Fibroblast of lung (primary cell): ENCODE results near the gene BYSL. TPM values are rescaled to one million over a fixed set of nuclear protein-coding genes. Genes with fewer than 3 reads are reported as not detected.

ENCODE experiments used
- DNase-seq, 2 donors: peaks; one replicate each; pipeline versions ENCODE4 v3.0.0 to v3.0.0-alpha.2; 2010; ENCODE audit warnings: low read depth in 2 of 2
- H2AFZ ChIP-seq: 2 replicates; pipeline ENCODE4 v1.5.1; 2012; ENCODE audit warnings: low read length, control low read depth, inconsistent platforms
- H3K27ac ChIP-seq: 2 replicates; pipeline ENCODE4 v1.5.1; 2011; ENCODE audit warnings: low read length, control low read depth; ENCODE audit not compliant: insufficient read depth
- H3K27me3 ChIP-seq: 2 replicates; pipeline ENCODE4 v1.5.1; 2011; ENCODE audit warnings: mild to moderate bottlenecking, low read length; ENCODE audit not compliant: control insufficient read depth, insufficient read depth
- H3K36me3 ChIP-seq: 2 replicates; pipeline ENCODE4 v1.5.1; 2011; ENCODE audit warnings: low read length; ENCODE audit not compliant: control insufficient read depth, insufficient read depth
- H3K4me1 ChIP-seq: 2 replicates; pipeline ENCODE4 v1.5.1; 2011; ENCODE audit warnings: low read length; ENCODE audit not compliant: control insufficient read depth, insufficient read depth; ENCODE audit errors: extremely low read depth
- H3K4me2 ChIP-seq: 2 replicates; pipeline ENCODE4 v1.5.1; 2011; ENCODE audit warnings: low read length, control low read depth; ENCODE audit not compliant: insufficient read depth; ENCODE audit errors: extremely low read depth
- H3K4me3 ChIP-seq, 4 experiments: fragments of 200-600 bp in 1 of 4; sonication (generic) in 1 of 4; replicated peaks in 1 of 4; 2 replicates each; pipeline ENCODE4 v1.5.1; 2011 to 2016; ENCODE audit warnings: low read length in 4 of 4, low read depth in 3 of 4, mild to moderate bottlenecking in 3 of 4, control low read depth in 2 of 4, inconsistent platforms in 1 of 4, mixed read lengths in 1 of 4; ENCODE audit not compliant: insufficient read depth in 1 of 4; ENCODE audit errors: control extremely low read depth in 1 of 4
- H3K79me2 ChIP-seq: 2 replicates; pipeline ENCODE4 v1.5.1; 2012; ENCODE audit warnings: mild to moderate bottlenecking, low read length, inconsistent platforms; ENCODE audit not compliant: control insufficient read depth, insufficient read depth
- H3K9ac ChIP-seq: 2 replicates; pipeline ENCODE4 v1.5.1; 2011; ENCODE audit warnings: mild to moderate bottlenecking, low read length, control low read depth; ENCODE audit not compliant: insufficient read depth
- H3K9me3 ChIP-seq: 2 replicates; pipeline ENCODE4 v1.5.1; 2012; ENCODE audit warnings: low read depth, low read length; ENCODE audit not compliant: control insufficient read depth, insufficient read depth
- H4K20me1 ChIP-seq: 2 replicates; pipeline ENCODE4 v1.5.1; 2011; ENCODE audit warnings: low read length; ENCODE audit not compliant: control insufficient read depth, insufficient read depth; ENCODE audit errors: extremely low read depth
- CTCF ChIP-seq, 2 donors: IDR thresholded peaks in 1 of 2; conservative IDR thresholded peaks in 1 of 2; 1 replicate in 1 of 2; 2 replicates in 1 of 2; pipeline ENCODE4 v1.5.1; 2011 to 2012; ENCODE audit warnings: low read length in 2 of 2, control low read depth in 1 of 2, inconsistent platforms in 1 of 2, low read depth in 1 of 2, mild to moderate bottlenecking in 1 of 2
- EZH2 ChIP-seq: IDR thresholded peaks from 2 replicates; pipeline ENCODE4 v1.5.1; 2012; ENCODE audit warnings: low read length, control low read depth, mild to moderate bottlenecking; ENCODE audit errors: missing control alignments
- polyA plus RNA-seq, 2 donors: library from polyadenylated mRNA; depleted of rRNA in 1 of 2; stranded (reverse) in 1 of 2; unstranded in 1 of 2; fragments of >200 nt; gene quantifications; 2 replicates each; pipeline ENCODE4 v1.2.1, GENCODE V29; 2011 to 2012; ENCODE audit warnings: missing spikeins in 1 of 2
- total RNA-seq: library from RNA; depleted of rRNA; stranded (reverse); fragments of >200 nt; gene quantifications from 2 replicates; pipeline ENCODE4 v1.2.1, GENCODE V29; 2014

Gene BYSL
- total and polyA plus RNA-seq, 2 donors (not counting 1 experiment from before 2014, with no cell fraction given): 11.3 to 13.7 TPM

GRCh38 chr6:41970436-41970846, 49.1 kb downstream of the BYSL start:
- Histone ChIP-seq H3K4me2 (no peak overlapping the region), H3K9me3 (no peaks in the 10 kb centered on the region), H3K79me2 (no peaks in the 10 kb centered on the region), H3K4me1 (no peaks in the 10 kb centered on the region), H3K36me3 (no peaks in the 10 kb centered on the region), H3K4me3 (no peak overlapping the region), H3K9ac (no peak overlapping the region), H4K20me1 (no peaks in the 10 kb centered on the region), H3K27ac (no peak overlapping the region), H3K27me3 (no peaks in the 10 kb centered on the region), H2AFZ (peak overlapping the region; percentile 83)
- peak; percentile 29 to 49 for DNase-seq
- TF ChIP-seq CTCF (conservative IDR thresholded peaks at IDR 0.05 in 1 of 2, IDR thresholded peaks at IDR 0.05 in 1 of 2; ENCODE audit: low read depth in 1 of 2, low read length in 2 of 2): no peak
- TF ChIP-seq EZH2: no peak

GRCh38 chr6:41972826-41973225, 51.5 kb downstream of the BYSL start:
- Histone ChIP-seq H2AFZ (no peak overlapping the region), H3K27ac (no peak overlapping the region), H3K27me3 (no peaks in the 10 kb centered on the region), H3K79me2 (no peaks in the 10 kb centered on the region), H3K9me3 (no peaks in the 10 kb centered on the region), H3K4me2 (no peak overlapping the region), H3K9ac (no peak overlapping the region), H3K36me3 (no peaks in the 10 kb centered on the region), H4K20me1 (no peaks in the 10 kb centered on the region), H3K4me1 (no peaks in the 10 kb centered on the region), H3K4me3 (no peak overlapping the region)
- no peak for DNase-seq
- TF ChIP-seq EZH2 (no peak), CTCF (conservative IDR thresholded peaks at IDR 0.05 in 1 of 2, IDR thresholded peaks at IDR 0.05 in 1 of 2; ENCODE audit: low read depth in 1 of 2, low read length in 2 of 2) (no peak)

DNA sequence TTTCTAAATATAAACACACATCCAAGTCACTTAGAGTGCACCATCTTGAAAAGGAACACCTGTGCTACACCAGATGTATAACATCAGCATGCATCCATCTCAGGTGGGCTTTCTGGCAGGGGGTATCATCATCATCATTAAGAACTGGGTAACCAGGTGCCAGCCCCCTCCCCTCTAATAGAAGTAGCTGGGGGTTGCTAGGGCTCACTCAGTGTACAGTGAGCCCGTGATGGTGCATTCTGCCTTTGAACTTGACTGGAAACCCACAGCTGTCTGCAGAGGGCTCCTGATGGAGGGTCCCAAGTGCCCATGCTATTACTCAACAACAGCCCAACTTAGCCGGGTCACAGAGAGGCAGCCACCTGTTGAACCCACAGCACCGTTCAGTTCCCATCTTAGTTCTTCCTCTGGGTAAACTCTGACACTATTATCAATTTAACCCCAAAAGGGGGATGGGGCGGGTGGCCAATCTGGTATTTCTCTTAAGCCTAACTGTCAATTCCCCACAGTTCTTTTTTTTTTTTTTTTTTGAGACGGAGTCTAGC, 53.1 kb downstream of the BYSL start:
- Histone ChIP-seq H3K27ac (no peak overlapping the region), H3K36me3 (no peaks in the 10 kb centered on the region), H3K4me2 (no peak overlapping the region), H2AFZ (no peak overlapping the region), H4K20me1 (no peaks in the 10 kb centered on the region), H3K27me3 (no peaks in the 10 kb centered on the region), H3K9me3 (no peaks in the 10 kb centered on the region), H3K9ac (no peak overlapping the region), H3K79me2 (no peaks in the 10 kb centered on the region), H3K4me3 (no peak overlapping the region), H3K4me1 (no peaks in the 10 kb centered on the region)
- no peak for TF ChIP-seq EZH2
- TF ChIP-seq CTCF (conservative IDR thresholded peaks at IDR 0.05 in 1 of 2, IDR thresholded peaks at IDR 0.05 in 1 of 2; ENCODE audit: low read depth in 1 of 2, low read length in 2 of 2): no peak
- no peak for DNase-seq
